Measurements from ENCODE around the gene SSTR3.
"Not testable (repeated sequence)": the region's sequence is repeated elsewhere in the genome, so short reads cannot be mapped to it uniquely, and the experiment has no call there.

The SSTR3 gene

DNA sequence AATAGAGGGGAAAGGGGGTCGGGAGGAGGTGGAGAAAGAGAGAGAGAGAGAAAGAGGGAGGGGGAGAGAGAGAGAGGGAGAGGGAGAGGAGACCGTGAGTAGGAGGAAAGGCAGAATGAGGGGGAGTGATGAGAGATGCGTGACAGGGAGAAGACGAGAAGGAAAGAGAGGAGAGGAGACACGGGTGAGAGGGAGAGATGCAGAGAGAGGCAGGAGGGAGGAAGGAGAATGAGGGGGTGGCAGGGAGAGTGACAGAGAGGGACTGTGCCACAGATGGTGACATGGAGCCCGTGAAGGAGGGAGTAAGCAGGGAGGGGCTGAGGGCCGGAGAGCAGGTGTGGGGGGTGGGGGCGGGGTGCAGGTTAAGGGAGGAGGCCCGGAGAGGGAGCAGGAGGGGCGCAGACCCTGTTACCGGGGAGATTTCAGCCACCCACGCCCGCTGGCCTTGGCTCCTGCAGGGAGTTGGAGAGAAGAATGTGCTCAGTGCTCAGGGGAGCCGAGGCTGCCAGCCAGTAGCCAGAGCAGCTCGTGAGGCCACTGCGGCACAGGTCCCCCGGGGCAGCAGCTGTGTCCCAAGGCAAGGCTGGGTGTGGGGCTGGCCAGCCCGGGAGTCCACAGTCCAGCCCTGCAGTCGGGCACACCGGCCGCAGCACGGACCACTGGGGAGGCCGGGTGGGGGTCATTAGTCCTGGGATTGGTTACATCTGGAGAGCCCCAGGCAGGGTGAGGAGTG lies at the start of gene SSTR3:
Gene SSTR3, minus strand, starts transcription at position 304 of the 733 bp plus-strand sequence. CDS start 4,674 bp downstream, outside the sequence.
- peak in 1 of 56 donors; percentile 13 for DNase-seq

DNA sequence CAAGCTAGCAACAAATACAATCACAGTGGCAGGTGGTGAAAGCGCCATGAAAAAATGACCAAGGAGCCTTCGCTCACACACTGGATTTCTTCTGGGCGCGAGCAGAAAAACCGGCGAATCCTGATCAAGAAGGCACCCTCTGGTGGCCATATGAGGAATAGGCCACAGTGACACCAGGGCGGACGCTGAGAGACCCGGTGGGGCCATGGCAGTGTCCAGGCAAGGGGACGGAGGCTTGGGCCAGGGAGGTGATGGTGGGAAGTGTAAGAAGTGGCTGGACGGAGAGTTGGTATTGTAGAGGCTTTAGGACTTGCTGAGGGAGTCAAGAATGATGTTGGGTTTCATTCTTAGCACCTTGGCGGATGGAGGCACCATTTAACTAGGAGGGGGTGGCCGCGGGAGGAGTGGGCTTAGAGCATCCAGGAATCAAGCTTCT lies 48.6 kb upstream of the SSTR3 start:
- peak in 11 of 56 donors; percentile 3 to 53 (median 15) for DNase-seq

DNA sequence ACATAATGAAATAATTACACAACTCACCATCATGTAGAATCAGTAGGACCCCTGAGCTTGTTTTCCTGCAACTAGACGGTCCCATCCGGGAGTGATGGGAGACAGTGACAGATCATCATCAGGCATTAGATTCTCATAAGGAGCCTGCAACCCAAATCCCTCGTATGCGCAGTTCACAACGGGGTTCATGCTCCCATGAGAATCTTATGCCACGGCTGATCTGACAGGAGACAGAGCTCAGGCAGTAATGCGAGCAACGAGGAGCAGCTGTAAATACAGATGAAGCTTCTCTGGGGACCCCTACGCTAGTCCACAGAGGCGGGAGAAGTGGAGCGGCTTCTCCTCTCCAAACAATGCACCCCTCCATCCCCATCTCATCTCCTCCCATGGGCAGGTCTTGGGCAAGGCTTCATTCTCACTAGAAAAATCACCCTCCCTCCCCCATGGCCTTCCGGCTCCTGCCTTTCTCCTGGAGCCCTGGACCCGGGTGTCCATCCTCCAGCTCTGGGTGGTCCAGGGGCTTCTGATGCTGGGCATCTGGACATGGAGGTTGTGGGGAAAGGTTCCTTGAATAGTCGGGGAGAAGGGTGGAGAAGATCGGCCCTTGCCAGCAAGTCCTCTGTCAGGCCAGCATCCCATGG lies 48.0 kb upstream of the SSTR3 start:
- no peak for DNase-seq

DNA sequence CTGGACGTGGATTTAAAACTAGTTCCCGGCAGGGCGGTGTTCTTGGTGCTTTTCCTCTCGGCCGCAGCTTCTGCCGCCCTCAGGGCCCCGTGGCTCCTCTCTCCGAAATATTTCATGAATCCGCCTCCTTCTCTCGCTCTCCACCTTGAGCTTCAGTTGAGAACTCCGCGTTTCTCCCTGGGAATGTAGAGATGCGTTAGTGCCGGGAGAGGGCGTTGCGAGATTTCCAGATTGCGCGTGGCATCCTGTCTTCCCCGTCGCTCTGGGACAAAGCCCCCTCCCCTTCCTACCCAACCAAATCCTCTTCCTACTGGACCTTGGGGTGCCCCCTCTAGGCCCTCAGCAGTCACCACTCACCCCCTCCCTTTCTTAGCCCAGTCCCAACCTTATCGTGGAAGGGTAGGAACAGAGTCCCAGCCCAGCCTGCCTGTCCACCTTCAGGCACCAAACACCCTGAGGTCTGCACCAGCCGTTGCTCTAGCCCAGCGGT lies 47.3 kb upstream of the SSTR3 start:
- DNase-seq = peak in 5 of 56 donors; percentile 4 to 30 (median 6)

DNA sequence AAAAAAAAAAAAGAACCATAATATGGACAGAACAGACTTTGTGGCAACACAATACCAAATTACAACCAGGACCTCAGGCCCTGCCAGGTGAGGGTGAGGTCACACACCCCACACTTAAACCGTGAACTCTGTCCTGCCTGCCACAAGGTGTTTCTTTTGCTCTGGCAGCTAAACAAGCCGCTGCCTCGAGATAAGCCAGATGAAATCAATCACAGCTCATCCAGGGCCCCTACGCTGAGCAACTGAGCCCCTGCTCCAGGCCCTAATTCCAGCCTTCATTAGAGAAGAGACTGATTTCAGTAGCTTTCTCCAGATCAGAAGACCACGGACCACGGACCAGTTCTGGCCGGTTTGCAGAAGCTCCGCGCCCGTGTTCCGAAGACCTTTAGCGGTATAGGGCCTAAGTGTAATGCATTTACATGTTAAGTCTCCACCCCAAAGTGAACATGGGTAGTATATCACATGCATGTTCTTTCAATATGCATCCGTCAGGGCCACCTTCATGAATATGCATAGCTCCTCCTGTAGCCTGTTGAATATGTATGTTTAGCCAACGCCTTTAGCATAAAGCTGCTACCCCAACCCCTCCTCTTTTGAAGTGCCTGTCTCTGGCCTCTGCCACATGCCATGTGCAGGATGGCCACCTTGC lies 46.6 kb upstream of the SSTR3 start:
- no peak for DNase-seq

DNA sequence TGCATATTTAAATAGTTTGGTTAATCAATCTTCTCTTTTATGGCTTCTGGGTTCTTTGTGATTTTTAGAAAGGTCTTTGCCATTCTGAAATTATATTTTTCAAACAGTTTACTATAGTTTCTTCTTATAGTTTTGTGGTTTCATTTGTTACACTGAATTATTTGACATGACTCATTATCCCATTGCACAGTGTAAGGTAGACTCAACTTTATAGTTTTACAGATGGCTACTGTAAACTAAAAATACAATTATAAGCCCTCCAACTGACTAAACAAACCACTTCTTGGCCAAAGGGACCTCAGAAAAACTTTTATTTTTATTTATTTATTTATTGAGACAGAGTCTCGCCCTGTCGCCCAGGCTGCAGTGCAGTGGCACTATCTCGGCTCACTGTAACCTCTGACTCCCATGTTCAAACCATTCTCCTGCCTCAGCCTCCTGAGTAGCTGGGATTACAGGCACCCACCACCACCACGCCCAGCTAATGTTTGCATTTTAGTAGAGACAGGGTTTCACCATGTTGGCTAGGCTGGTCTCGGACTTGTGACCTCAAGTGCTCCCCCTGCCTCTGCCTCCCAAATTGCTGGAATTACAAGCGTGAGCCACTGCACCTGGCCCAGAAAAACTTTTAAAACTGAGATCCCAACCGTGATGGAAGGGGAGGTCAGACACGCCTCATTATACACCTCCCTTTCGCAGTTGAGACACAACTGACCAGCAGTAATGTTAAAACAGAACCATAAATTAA lies 45.9 kb upstream of the SSTR3 start:
- DNase-seq = no peak

DNA sequence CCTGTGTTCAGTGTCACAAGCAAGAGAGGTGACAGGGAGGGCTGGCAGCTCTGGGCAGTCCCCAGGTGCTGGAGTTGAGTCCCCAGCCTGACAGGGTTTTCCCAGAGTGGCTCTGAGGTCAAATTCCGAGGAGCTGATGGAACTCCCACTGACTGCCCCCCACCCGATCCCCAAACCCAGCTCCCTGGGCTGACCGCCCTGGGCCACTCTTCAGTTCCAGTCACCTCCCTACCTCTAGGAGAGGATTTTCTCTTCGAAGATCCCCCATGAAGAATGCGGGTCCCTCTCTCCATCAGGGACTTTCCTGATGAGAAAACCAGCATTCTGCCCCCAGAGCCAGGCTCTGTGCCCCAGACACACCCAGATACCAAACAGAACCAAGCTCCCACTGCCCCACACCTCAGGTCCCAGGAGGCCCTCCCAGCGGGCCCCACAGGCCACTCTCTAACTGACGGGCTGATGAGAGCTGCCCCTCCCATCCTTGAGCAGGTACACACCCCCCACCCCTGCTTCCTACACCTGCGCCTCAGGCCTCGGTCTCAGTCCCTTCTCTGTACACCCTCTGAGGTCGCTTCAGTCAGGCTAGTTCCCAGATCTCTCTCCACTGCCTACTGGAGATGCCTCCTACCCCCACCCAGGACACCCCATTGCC lies 43.9 kb upstream of the SSTR3 start:
- no peak for DNase-seq

DNA sequence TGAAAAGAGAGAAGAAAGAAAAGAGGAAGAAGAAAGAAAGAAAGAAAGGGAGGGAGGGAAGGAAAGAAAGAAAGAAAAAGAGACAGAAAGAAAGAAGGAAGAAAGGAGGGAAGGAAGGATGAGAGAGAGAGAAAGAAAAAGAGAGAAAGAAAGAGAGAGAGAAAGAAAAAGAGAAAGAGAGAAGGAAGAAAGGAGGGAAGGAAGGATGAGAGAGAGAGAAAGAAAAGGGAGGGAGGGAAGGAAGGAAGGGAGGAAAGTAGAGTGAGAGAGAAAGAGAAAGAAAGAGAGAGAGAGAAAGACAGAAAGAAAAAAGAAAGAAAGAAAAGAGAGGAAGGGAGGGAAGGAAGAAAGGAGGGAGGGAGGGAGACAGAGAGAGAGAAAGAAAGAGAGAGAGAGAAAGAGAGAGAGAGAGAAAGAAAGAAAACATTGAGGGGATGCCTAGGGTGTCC lies 43.3 kb upstream of the SSTR3 start:
- no peak for DNase-seq

DNA sequence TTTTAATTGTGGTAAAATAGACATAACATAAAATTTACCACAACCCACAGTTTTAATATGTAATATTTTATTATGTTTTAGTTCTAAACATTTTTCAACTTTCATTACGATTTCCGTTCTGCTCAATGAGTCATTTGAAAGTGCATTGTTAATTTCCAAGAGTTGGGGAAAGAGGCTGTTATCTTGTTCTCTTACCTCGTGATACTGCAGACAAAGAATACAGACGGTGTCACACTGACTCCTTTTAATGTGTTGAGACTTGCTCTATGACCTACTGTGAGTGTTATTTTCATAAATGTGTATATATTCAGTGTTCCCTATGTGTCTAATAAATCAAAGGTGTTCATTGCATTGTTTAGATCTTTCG lies 42.6 kb upstream of the SSTR3 start:
- no peak for DNase-seq

DNA sequence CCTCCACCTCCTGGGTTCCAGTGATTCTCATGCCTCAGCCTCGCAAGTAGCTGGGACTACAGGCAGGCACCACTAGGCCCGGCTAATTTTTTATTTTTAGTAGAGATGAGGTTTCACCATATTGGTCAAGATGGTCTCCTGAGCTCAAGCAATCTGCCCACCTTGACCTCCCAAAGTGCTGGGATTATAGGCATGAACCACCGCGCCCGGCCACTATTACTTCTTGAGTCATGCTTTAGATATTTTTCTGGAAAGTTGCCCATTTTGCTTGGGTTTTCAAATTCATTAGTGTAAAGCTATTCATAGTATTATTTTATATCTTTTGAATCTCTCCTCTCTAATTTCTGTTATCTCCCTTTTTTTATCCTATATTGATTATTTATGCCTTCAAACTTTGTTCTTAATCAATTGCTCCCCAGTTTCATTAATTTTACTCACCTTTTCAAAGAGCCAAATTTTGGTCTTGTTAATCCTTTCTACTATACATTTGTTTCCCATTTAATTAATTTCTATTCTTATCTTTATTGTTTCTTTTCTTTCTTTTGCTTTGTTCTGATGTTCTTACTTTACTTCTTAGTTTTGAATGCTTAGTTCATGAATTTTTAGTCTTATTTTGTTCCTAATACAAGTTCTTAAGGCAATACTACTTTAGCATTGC lies 42.1 kb upstream of the SSTR3 start:
- no peak for DNase-seq

DNA sequence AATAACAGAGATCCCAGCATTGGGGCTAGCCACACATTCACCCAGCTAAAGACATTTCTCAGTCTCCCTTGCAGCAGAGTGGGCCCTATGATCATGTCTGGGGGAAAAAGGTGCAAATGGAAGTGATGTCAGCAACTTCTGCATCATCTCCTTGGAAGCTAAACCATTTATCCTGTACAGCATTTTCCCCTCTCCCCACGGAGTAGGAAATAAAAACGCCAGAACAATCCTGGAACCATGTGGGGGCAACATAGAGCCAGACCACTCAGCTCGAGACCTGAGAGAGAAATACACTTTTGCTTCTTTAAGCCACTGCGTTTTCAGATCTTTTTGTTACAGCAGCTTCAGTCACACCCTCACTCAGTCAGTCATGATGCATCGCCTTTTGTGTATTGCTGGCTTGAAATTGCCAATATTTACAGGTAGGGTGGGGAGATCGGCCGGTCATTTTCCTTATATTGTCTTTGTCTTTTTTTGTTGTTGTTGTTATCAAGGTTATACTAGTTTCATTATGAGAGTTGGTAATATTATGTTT lies 40.9 kb upstream of the SSTR3 start:
- DNase-seq = no peak

DNA sequence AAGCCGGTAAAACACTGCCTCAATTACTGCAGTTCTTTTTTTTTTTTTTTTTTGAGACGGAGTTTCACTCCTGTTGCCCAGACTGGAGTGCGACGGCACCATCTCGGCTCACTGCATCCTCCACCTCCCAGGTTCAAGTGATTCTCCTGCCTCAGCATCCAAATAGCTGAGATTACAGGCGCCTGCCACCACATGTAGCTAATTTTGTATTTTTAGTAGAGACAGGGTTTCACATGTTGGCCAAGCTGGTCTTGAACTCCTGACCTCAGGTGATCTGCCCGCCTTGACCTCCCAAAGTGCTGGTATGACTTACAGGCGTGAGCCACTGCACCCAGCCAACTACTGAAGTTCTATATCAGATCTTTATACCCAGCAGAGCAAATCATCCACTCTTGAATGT lies 39.6 kb upstream of the SSTR3 start:
- not testable (repeated sequence) for DNase-seq

DNA sequence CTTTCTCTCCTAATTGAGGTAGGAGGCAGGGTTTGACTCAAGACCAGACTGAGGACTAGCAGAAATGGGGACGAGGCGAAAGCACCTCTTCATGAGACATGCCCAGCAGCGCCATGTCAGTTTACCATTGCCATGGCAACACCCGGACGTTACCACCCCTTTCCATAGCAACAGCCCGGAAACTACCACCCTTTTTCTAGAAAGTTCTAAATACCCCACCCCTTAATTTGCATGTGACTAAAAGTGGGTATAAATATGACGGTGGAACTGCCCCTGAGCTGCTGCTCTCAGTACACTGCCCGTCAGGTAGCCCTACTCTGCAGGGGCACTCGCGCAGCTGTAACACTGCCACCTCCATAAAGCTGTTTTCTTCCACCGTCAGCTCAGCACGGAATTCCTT lies 37.7 kb upstream of the SSTR3 start:
- DNase-seq = peak in 2 of 56 donors; percentile 16 to 19

DNA sequence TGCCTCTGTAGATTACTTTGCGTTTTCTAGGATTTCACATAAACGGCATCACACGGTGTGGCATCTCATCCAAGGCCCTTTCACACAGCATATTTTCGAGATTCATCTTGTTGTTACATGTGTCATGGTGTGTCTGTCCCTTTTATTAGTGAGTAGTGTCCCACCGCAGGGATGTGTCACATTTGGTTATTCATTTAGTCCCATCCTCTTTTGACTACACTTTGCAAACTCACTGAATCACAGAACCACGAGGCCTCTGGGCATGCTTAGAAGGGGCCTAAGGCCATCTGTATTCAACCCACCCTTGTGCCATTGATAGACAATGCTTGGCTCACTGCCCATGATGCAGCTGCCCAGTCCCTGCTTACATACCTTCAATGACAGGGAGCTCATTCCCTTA lies 36.0 kb upstream of the SSTR3 start:
- no peak for DNase-seq

DNA sequence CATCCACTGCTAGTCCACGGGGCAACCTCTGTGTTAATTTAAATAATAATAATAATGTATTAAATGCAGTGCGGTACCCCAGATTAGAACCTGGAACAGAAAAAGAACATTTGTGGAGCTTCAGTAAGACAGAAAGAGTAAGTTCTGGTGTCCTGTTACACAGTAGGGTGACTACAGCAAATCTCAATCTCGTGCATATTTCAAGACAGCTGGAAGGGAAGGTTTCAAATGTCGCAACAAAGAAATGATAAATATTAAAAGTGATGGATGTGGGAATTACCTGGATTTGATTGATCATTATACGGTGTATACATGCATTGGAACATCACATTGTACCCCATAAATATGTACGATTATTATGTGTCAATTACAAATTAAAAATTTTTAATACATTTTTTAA lies 33.5 kb upstream of the SSTR3 start:
- DNase-seq = no peak

DNA sequence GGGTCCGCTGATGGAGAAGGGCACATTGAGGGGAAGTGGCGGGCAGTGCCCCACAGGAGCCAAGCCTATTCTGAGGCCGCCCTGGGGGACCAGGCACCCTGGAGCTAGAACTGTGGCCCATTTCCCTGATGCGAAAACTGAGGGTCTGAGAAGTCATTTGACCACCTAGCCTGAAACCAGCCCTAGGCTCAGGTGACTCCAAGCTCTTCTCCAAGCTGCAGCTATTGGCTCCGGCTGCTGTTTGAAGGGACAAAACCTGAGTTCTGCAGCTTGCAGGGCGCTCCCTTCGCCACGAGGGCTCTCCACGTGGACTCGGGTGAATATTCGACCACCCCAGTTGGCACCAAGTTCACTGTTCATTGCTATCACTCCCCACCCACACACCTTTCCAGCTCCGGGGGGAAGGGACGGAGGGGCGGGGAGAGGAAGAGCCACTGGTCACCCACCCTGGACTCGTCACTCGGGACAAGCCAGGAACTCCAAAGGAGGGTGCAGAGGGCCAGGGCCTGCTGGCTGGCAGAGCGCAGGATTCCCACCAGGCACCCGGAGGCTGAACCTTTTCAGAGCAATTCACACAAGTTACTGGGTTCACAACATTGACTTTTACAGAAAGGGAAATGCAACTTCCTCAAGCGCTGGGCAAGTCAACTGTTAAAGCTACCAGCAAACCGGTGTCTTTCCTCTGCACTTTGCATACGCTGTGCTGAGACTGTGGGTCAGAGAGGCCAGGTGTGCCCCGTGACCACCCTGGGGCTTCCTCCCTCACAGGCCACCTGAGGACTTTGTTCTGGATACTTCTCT lies 32.8 kb upstream of the SSTR3 start:
- DNase-seq = no peak

DNA sequence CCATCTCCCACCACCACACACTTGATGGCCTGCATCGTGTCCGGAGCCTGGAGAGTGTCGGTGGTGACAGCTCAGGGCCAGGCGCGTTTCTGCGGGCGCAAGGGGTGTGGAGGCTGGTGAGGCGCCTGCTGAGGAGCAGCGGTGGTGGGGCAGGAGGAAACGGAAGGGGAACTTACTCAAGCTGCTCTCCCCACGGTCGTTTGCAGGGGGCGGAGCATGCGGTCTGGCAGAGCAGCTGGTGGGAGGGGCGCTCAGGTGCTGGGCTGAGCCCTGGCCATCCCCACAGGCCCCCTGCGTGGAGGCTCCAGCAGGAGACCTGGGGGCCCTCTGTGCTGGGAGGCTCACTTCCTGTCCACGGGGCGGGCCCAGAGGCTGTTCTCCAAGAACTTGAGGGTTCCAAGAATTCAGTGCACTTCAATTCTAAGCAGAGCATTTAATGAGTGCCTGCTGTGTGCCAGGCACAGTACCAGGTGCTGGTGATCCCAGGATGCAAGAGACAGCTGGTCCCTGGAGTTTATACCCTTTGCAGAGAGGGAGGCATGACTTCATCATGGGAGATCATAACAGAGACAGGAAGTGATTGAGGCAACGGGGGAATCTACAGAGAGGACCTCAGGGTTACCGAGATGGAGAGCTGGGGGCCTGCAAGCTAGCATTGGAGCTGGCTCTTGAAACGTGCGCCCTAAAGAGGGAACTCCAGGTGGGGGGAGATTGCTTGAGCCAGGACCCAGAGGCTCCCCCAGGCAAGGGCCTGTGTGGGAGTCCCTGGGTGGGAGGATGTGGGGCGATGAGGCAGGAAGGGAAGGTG lies 32.0 kb upstream of the SSTR3 start, which contains the start of gene RAC2:
Gene RAC2, minus strand, starts transcription at position 156 of the 808 bp plus-strand sequence. Its CDS starts 121 bp downstream, at position 35.
- peak in 12 of 56 donors; percentile 5 to 30 (median 12) for DNase-seq
